ENCODE results near the gene SMYD1.
"Not testable (repeated sequence)": the region's sequence is repeated elsewhere in the genome, so short reads cannot be mapped to it uniquely, and the experiment has no call there.

The SMYD1 gene

DNA sequence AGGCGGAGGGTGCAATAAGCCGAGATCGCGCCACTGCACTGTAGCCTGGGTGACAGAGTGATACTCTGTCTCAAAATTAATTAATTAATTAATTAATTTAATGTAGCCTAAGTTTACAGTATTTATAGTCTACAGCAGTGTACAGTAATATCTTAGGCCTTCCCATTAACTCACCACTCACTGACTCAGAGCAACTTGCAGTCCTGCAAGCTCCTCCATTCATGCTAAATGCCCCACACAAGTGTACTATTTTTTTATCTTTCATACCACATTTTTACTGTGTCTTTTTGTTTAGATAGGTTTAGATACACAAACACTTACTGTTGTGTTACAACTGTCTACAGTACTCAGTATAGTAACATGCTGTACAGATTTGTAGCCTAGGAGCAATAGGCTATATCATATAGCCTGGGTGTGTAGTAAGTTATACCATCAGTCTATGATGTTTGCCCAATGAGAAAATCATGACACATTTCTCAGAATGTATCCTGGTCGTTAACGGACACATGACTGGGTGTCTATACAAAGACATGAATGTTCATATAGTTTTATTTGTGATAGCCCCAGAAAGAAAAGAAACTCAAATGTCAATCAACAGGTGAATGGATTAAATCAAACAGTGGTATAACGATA is 35.4 kb upstream of the SMYD1 start:
- TF ChIP-seq, protein P1, sequence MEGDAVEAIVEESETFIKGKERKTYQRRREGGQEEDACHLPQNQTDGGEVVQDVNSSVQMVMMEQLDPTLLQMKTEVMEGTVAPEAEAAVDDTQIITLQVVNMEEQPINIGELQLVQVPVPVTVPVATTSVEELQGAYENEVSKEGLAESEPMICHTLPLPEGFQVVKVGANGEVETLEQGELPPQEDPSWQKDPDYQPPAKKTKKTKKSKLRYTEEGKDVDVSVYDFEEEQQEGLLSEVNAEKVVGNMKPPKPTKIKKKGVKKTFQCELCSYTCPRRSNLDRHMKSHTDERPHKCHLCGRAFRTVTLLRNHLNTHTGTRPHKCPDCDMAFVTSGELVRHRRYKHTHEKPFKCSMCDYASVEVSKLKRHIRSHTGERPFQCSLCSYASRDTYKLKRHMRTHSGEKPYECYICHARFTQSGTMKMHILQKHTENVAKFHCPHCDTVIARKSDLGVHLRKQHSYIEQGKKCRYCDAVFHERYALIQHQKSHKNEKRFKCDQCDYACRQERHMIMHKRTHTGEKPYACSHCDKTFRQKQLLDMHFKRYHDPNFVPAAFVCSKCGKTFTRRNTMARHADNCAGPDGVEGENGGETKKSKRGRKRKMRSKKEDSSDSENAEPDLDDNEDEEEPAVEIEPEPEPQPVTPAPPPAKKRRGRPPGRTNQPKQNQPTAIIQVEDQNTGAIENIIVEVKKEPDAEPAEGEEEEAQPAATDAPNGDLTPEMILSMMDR (IDR thresholded peaks at IDR 0.05; ENCODE audit: extremely low read depth, missing control alignments): no peak
- no peak for DNase-seq (ENCODE audit: low spot score)

GRCh38 chr2:88036182-88036581 is 31.4 kb upstream of the SMYD1 start:
- TF ChIP-seq, protein P1 (IDR thresholded peaks at IDR 0.05; ENCODE audit: extremely low read depth, missing control alignments): no peak
- DNase-seq (ENCODE audit: low spot score): no peak

DNA sequence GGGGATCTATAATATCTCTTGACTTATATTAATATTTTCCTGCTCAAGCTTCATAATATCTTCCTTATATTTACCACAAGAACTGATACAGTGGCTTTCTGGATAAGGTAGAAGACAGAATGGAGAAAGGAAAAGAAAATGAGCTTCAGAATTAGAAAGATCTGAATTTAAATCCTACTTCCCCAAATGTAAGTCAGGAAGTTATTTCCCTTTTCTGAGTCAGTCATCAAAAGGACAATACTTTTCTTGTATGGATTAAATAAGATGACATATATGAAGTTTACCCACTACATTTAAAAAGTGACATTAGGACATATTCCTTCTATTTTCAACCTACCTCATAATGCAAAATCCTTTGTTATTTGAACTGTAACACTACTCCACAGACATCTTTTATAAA is 31.0 kb upstream of the SMYD1 start:
- no peak for DNase-seq (ENCODE audit: low spot score)
- TF ChIP-seq, protein P1 (IDR thresholded peaks at IDR 0.05; ENCODE audit: extremely low read depth, missing control alignments): no peak

GRCh38 chr2:88038263-88039105 is 29.1 kb upstream of the SMYD1 start:
- TF ChIP-seq, protein P1 (IDR thresholded peaks at IDR 0.05; ENCODE audit: extremely low read depth, missing control alignments): no peak
- DNase-seq (ENCODE audit: low spot score): no peak

GRCh38 chr2:88042476-88042875 is 25.1 kb upstream of the SMYD1 start:
- no peak for DNase-seq (ENCODE audit: low spot score)
- TF ChIP-seq, protein P1 (IDR thresholded peaks at IDR 0.05; ENCODE audit: extremely low read depth, missing control alignments): no peak

DNA sequence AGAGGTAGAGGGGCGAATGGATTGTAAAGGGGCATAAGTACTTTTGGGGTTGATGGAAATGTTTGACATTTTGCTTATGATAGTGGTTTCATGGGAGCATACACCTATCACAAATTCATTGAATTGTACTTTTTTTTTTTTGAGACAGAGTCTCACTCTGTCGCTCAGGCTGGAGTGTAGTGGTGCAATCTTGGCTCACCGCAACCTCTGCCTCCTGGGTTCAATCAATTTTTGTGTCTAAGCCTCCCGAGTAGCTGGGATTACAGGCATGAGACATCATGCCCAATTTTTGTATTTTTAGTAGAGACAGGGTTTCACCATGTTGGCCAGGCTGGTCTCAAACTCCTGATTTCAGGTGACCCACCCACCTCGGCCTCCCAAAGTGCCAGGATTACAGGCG is 22.1 kb upstream of the SMYD1 start:
- not testable (repeated sequence) for DNase-seq (ENCODE audit: low spot score)

GRCh38 chr2:88048541-88048940 is 19.1 kb upstream of the SMYD1 start:
- DNase-seq (ENCODE audit: low spot score): no peak
- TF ChIP-seq, protein P1 (IDR thresholded peaks at IDR 0.05; ENCODE audit: extremely low read depth, missing control alignments): no peak

Data from GM20000 (cell line).